PFSK-1 (cell line): ENCODE results near the gene TMC8.

Experiments used
- POLR2AphosphoS5 ChIP-seq: IDR thresholded peaks from 2 replicates; pipeline ENCODE4 v1.6.1; 2012; ENCODE audit warnings: low read depth, mild to moderate bottlenecking, control low read depth, low read length, moderate library complexity
- REST ChIP-seq, 2 experiments: IDR thresholded peaks; 2 replicates each; pipeline versions ENCODE4 v1.6.1 to v1.8.0; 2011 to 2012; ENCODE audit warnings: low read depth in 2 of 2, low read length in 2 of 2, control low read depth in 1 of 2, inconsistent platforms in 1 of 2, mild to moderate bottlenecking in 1 of 2, moderate library complexity in 1 of 2; ENCODE audit not compliant: insufficient read depth in 1 of 2
- SIN3A ChIP-seq: IDR thresholded peaks from 2 replicates; pipeline ENCODE4 v1.6.1; 2012; ENCODE audit warnings: mild to moderate bottlenecking, low read length, moderate library complexity, borderline replicate concordance; ENCODE audit not compliant: insufficient read depth
- TAF1 ChIP-seq: IDR thresholded peaks from 2 replicates; pipeline ENCODE4 v1.6.1; 2012; ENCODE audit warnings: low read length, control low read depth, borderline replicate concordance; ENCODE audit not compliant: insufficient read depth

GRCh38 chr17:78172249-78173051 is 41.9 kb downstream of the TMC8 start:
- TF ChIP-seq SIN3A (no peak), TAF1 (no peak), REST (IDR thresholded peaks at IDR 0.05; ENCODE audit: insufficient read depth in 1 of 2, low read depth in 2 of 2, low read length in 2 of 2) (no peak), POLR2AphosphoS5 (peak; percentile 20; the same call in 1 of the 2 replicates)
